Activated CD4-positive, alpha-beta T cell treated with anti-CD3 and anti-CD28 coated beads, Interleukin-2, amount 50 U/mL, for 24 hours (primary cell): ENCODE measurements around the gene P2RY4.
"Not testable (repeated sequence)": the region's sequence is repeated elsewhere in the genome, so short reads cannot be mapped to it uniquely, and the experiment has no call there.

ENCODE experiments used
- DNase-seq, 2 donors: peaks; one replicate each; pipeline ENCODE4 v3.0.0-alpha.2; 2020; ENCODE audit warnings: low read depth in 1 of 2, low spot score in 1 of 2

Gene P2RY4

GRCh38 chrX:70244881-70245280 is 15.1 kb downstream of the P2RY4 start:
- no peak for DNase-seq

GRCh38 chrX:70243601-70244000 is 16.4 kb downstream of the P2RY4 start:
- not testable (repeated sequence) for DNase-seq

- DNase-seq = no peak
Measured at GRCh38 chrX:70241501-70241900, 18.5 kb downstream of the P2RY4 start.

DNA sequence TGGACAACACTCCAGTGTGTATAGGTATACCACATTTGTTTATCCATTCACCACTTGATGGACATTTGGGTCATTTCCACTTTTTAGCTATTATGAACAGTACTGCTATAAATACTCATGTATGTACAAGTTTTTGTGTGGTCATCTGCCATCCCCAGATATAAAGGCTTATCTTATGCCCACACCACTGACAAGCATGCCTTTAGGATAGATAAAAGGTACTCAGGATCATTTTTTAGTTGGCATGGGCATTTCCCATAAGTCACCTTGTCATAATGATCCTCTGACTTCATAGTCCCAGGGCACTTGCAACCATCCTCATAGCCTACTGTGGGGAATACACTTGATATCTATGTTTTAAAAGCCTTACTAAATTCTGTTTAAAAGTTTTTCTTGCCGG is 19.3 kb downstream of the P2RY4 start:
- no peak for DNase-seq

DNA sequence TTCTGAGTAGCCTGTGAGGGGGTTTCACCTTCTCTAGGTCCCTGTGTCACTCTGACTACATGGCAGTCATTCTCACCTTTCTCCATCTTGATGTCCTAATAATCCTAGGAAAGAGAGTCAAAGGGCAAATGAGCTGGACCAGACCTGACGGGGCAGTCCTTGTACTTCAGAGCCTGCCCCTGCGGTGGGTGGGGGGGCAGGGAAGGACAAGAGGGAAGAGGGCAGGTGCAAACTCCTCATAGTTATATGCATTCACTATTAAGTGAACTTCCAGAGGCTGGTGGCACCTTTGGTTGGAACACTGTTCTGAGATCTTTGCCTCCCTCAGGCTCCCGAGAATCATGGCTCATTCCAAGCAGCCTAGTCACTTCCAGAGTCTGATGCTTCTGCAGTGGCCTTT is 25.6 kb downstream of the P2RY4 start, which contains the start of gene AWAT1:
Gene AWAT1 (plus strand): TSS at position 301 of the 400 bp plus-strand sequence. CDS start 41 bp downstream, at position 342.
- DNase-seq = no peak

- DNase-seq = no peak
Measured at GRCh38 chrX:70231666-70232065, 28.3 kb downstream of the P2RY4 start.

DNA sequence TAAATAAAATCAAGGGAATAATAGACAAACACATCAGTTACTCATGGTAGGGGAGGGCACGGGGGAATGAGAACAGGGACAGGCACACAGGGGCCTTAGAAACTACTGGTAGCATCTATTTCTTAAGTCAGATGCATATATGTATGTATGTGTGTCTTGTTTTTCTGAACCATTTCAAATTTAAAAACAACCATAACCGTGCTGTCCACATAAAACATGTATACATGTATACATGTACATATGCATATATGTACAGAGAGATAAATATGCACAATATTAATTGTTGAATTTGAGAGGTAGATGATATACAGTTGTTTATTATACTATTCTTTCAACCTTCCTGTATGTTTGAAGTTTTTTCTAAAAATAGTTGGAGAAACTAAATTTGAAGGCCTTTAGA is 33.3 kb downstream of the P2RY4 start:
- DNase-seq = no peak

GRCh38 chrX:70226048-70226447 is 34.0 kb downstream of the P2RY4 start:
- DNase-seq = no peak

GRCh38 chrX:70219938-70220764 is 39.9 kb downstream of the P2RY4 start:
- no peak for DNase-seq

DNA sequence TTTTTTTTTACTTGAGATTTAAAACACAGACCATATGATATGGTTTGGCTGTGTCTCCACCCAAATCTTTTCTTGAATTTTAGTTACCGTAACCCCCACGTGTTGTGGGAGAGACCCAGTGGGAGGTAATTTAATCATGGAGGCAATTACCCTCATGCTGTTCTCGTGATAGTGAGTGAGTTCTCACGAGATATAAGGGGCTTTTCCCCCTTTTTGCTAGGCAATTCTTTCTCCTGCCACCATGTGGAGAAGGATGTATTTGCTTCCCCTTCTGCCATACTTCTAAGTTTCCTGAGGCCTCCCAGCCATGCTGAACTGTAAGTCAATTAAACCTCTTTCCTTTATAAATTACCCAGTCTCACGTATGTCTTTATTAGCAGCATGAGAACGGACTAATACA is 50.4 kb downstream of the P2RY4 start:
- not testable (repeated sequence) for DNase-seq

- DNase-seq = no peak
Measured at GRCh38 chrX:70208479-70208878, 51.5 kb downstream of the P2RY4 start.
